HL-60 (cell line): Measurements from ENCODE around the gene MPRIP.
"Not testable (repeated sequence)": the region's sequence is repeated elsewhere in the genome, so short reads cannot be mapped to it uniquely, and the experiment has no call there.

Source experiments
- DNase-seq, 2 experiments: peaks; one replicate each; pipeline ENCODE4 v3.0.0-alpha.2; 2010 to 2020; ENCODE audit warnings: low read depth in 1 of 2, low spot score in 1 of 2
- H3K27ac ChIP-seq: fragments of 250-450 bp; sonication (Bioruptor Pico); replicated peaks from 2 replicates; pipeline ENCODE4 v1.5.1; 2020; ENCODE audit warnings: mild to moderate bottlenecking, moderate library complexity
- H3K27me3 ChIP-seq: fragments of 250-450 bp; sonication (Bioruptor Pico); 2 replicates; pipeline ENCODE4 v1.5.1; 2021; ENCODE audit warnings: mild to moderate bottlenecking, moderate library complexity; ENCODE audit not compliant: insufficient read depth, poor library complexity, severe bottlenecking
- H3K4me3 ChIP-seq: replicated peaks from 2 replicates; pipeline ENCODE4 v1.5.1; 2011; ENCODE audit warnings: mild to moderate bottlenecking, control low read depth, low read length; ENCODE audit not compliant: insufficient read depth
- GABPA ChIP-seq: IDR thresholded peaks from 2 replicates; pipeline ENCODE4 v1.6.1; 2012; ENCODE audit warnings: low read depth
- POLR2AphosphoS5 ChIP-seq: IDR thresholded peaks from 2 replicates; pipeline ENCODE4 v1.6.1; 2012; ENCODE audit warnings: low read depth
- SPI1 ChIP-seq: IDR thresholded peaks from 2 replicates; pipeline ENCODE4 v1.6.1; 2012; ENCODE audit warnings: low read depth, mild to moderate bottlenecking, borderline replicate concordance
- TF ChIP-seq, protein P1 (sequence below): IDR thresholded peaks from one replicate; pipeline ENCODE4 v1.5.1; 2011; ENCODE audit warnings: low read length, control low read depth, inconsistent platforms; ENCODE audit not compliant: insufficient read depth
- TF ChIP-seq, protein P2 (sequence below): IDR thresholded peaks from 2 replicates; pipeline ENCODE4 v1.6.1; 2012; ENCODE audit warnings: low read depth; ENCODE audit not compliant: insufficient replicate concordance

MPRIP gene

DNA sequence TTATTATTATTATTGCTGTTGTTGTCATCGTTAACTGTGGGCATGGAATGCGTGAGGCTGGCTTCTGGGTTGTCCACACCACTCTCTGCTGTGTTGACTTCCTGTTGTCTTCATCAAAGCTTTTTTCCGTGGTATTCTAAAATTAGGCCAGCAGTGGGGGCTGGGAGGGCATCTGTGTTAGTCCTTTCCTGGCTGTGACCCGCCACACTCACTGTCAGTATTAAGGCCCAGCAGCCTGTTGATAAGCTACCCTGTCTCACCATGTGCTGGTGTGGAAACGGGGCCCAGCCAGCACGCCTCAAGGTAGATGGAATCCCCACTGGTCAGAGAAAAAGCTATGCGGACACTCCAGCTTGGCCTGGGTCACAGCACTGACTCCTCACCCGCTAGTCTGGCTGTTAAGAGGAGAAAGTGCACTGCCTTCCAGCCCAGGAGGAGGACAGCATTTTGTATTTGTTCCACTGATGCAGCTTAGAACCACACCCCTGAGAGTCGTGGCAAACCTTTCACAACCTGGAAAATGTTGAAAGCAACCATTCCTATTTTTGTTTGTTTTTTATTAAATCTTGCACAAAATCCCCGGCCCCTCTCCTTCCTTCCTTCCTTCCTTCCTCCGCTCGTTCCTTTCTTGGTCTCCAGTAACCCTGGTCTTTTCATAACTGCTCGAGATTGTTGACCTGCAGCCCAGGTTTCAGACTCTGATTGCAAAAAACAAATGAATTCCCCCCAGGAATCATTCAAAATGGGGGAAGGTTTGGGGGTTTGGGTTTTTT lies 142.9 kb downstream of the MPRIP start:
- DNase-seq, H3K27me3 ChIP-seq, H3K27ac ChIP-seq, H3K4me3 ChIP-seq: not testable (repeated sequence)

DNA sequence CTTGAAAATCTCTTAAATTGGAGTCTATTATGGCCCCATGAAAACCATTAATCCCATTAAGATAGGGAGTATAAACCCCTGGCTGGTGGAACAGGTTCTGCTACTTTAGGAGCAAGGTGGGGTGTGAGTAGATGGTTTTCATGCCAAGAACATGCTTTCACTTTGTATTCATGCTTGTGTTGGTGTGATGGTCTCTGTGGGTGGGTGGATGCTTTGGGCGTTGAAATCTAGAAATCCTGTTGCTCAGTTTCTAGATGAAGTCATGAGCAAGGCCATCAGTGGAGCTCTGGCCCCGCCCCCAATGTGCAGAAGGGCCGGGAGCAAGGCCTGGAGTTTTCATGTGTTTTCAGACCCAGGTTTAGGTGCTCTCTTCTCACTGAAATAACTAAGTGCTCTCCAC lies 143.8 kb downstream of the MPRIP start:
- no peak overlapping the region for H3K27ac ChIP-seq

DNA sequence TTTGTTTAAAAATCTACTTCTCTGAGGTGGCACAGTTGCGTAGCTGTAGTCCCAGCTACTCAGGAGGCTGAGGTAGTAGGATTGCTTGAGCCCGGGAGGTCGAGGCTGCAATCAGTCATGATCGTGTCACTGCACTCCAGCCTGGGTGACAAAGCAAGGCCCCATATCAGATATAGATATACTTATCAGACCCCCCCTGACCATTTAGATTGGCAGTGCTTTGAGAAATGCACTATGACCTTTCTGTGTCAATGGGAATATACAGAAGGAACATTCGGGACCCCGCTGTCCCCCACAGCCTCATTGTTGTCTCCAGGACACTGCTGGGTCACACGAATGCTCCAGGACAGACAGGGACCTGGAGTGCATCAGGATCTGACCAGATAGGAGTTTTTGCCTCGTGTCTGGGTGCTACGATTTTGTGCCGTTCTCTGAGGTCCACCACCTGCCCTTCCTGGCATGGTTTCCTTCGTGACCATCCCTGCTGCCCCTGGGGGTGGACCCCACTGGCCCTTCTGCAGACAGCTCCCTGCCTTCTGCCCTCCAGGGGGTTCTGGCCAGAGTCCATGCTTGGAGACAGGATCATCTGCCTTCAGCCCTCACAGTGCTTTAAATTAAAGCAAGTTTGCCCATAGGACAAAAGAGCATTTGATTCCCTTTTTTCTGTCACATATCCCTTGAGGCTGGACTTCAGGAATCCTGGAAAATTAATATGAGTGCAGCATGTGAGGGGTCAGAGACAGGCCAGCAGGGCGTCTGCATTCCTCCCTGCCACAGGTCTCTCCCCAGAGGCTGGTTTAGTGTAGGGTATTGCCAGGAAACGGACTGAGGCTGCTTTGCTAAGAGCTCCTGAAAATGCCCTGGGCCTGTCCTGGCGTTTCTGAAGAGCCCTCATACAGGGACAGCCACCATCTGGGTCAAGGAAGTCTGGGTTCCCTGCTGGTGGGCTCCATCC lies 144.6 kb downstream of the MPRIP start:
- H3K27ac ChIP-seq = no peak overlapping the region
- TF ChIP-seq GABPA = no peak
- DNase-seq = no peak
- no peak overlapping the region for H3K4me3 ChIP-seq
- H3K27me3 ChIP-seq = no peaks in the 10 kb centered on the region

More for the DNA sequence above, 143.8 kb downstream of the MPRIP start:
- no peak for DNase-seq
- H3K27me3 ChIP-seq = no peaks in the 10 kb centered on the region
- H3K4me3 ChIP-seq = no peak overlapping the region
- TF ChIP-seq, protein P1, sequence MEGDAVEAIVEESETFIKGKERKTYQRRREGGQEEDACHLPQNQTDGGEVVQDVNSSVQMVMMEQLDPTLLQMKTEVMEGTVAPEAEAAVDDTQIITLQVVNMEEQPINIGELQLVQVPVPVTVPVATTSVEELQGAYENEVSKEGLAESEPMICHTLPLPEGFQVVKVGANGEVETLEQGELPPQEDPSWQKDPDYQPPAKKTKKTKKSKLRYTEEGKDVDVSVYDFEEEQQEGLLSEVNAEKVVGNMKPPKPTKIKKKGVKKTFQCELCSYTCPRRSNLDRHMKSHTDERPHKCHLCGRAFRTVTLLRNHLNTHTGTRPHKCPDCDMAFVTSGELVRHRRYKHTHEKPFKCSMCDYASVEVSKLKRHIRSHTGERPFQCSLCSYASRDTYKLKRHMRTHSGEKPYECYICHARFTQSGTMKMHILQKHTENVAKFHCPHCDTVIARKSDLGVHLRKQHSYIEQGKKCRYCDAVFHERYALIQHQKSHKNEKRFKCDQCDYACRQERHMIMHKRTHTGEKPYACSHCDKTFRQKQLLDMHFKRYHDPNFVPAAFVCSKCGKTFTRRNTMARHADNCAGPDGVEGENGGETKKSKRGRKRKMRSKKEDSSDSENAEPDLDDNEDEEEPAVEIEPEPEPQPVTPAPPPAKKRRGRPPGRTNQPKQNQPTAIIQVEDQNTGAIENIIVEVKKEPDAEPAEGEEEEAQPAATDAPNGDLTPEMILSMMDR = no peak

DNA sequence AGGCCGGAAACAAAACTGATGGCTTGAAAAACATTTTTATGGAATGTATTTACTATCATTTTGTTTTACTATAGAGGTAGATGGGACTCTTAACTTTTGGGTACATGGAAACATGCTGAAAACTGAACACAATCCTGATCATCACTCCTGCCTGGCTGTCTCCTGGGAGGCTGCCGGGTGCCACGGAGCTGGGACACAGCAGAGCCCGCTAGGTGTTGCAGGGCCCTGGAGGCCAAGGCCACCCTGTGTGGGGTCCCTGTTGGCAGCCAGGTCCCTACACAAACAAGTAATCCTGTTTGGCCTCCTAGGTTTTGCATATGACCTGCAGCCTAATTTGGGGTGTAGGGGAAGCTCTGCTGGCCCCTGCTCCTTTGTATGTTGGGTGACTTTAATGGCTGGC lies 146.3 kb downstream of the MPRIP start:
- no peak for DNase-seq
- TF ChIP-seq, protein P2, sequence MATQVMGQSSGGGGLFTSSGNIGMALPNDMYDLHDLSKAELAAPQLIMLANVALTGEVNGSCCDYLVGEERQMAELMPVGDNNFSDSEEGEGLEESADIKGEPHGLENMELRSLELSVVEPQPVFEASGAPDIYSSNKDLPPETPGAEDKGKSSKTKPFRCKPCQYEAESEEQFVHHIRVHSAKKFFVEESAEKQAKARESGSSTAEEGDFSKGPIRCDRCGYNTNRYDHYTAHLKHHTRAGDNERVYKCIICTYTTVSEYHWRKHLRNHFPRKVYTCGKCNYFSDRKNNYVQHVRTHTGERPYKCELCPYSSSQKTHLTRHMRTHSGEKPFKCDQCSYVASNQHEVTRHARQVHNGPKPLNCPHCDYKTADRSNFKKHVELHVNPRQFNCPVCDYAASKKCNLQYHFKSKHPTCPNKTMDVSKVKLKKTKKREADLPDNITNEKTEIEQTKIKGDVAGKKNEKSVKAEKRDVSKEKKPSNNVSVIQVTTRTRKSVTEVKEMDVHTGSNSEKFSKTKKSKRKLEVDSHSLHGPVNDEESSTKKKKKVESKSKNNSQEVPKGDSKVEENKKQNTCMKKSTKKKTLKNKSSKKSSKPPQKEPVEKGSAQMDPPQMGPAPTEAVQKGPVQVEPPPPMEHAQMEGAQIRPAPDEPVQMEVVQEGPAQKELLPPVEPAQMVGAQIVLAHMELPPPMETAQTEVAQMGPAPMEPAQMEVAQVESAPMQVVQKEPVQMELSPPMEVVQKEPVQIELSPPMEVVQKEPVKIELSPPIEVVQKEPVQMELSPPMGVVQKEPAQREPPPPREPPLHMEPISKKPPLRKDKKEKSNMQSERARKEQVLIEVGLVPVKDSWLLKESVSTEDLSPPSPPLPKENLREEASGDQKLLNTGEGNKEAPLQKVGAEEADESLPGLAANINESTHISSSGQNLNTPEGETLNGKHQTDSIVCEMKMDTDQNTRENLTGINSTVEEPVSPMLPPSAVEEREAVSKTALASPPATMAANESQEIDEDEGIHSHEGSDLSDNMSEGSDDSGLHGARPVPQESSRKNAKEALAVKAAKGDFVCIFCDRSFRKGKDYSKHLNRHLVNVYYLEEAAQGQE = no peak
- Histone ChIP-seq H3K27ac (no peak overlapping the region), H3K27me3 (no peaks in the 10 kb centered on the region), H3K4me3 (no peak overlapping the region)

DNA sequence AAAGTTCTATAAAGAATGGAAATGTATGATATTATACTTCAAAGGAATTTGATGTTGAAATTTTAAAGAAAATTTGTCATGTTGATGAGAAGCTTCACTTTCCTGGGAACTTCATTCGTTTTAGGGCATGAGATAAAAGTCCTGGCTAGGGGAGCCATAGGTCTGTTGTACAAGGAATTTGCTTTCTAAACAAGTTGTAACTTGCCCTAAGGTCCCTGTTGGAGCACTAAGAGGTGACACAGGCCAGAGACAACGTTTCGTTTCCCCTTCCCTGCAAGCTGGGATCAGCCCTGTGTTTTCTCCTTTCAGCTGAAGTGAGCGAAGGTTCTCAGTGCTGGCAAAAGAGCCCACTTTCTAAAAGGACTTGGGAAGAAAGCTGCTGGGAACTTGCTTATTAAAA lies 147.3 kb downstream of the MPRIP start:
- Histone ChIP-seq H3K27me3 (no peaks in the 10 kb centered on the region), H3K27ac (no peak overlapping the region), H3K4me3 (no peak overlapping the region)
- no peak for DNase-seq
- TF ChIP-seq GABPA (no peak), POLR2AphosphoS5 (no peak), SPI1 (no peak)
- TF ChIP-seq, protein P1 = no peak
- TF ChIP-seq, protein P2 = no peak
